C4-2B (cell line): ENCODE results near the gene OR1F1.

ENCODE experiments used
- H3K27ac ChIP-seq: fragments of 450-650 bp; 2 replicates; pipeline ENCODE4 v1.5.1; 2017
- CTCF ChIP-seq: fragments of 450-650 bp; conservative IDR thresholded peaks from 2 replicates; pipeline ENCODE4 v1.5.1; 2017; ENCODE audit warnings: mild to moderate bottlenecking
- ZFX ChIP-seq: fragments of 450-650 bp; IDR thresholded peaks from 2 replicates; pipeline ENCODE4 v1.6.1; 2017

The OR1F1 gene

GRCh38 chr16:3235856-3236669 lies 48.1 kb downstream of the OR1F1 start:
- H3K27ac ChIP-seq, result no peak overlapping the region
- no peak for TF ChIP-seq ZFX
- TF ChIP-seq CTCF, result no peak

DNA sequence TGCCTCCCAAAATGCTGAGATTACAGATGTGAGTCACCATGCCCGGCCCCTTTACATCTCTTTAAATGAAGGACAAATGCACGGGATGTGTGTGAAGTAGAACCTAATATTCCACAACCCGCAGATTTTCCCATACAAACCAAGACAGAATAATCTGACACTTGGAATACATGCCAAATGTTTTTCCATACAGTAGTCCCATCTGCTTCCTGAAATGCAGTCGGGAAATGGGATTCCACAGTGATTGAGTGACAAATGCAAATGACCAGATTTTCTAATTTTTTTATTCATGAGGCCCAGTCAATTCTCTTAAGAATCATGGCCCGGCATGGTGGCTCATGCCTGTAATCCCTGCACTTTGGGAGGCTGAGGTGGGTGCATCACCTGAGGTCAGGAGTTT lies 53.8 kb downstream of the OR1F1 start:
- no peak overlapping the region for H3K27ac ChIP-seq
- TF ChIP-seq CTCF (no peak), ZFX (no peak)

DNA sequence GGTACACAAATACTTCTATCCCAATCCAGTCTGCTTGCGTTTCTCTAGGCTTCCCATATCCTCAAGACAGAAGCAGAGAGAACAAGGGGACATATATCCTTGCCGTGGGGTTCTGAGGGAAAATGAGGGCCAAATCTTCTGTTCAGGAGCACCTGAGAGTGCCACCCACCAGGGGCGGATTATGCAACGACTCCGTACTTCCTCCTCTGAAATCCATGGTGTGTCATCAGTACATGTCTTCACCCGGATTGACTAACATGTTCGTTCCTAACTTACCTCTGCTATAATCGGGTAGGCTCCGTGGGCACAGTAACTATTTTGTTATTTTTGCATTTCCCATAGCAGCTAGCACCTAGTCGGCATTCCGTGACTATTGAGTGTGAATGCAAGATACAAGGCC lies 54.7 kb downstream of the OR1F1 start:
- TF ChIP-seq CTCF (no peak), ZFX (no peak)
- no peak overlapping the region for H3K27ac ChIP-seq

DNA sequence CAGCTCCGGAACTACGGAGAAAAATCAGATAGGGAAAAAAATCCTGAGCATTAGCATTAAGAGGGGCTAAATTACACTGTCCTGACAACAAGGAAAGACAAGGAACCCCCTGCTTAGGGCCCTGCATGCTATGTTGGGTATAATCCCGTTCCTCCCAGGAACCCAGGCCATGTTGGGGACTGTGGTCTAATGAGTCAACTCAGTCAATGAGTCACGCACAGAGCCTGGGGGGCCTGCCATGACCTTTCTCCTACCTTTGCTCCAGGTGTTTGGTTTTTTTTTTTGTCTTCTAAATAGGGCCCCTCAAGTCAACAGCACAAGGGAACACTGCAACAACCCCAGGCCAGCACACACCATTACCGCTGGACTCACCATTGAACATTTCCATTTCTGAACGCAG lies 55.9 kb downstream of the OR1F1 start:
- no peak for TF ChIP-seq ZFX
- no peak for TF ChIP-seq CTCF
- no peak overlapping the region for H3K27ac ChIP-seq

DNA sequence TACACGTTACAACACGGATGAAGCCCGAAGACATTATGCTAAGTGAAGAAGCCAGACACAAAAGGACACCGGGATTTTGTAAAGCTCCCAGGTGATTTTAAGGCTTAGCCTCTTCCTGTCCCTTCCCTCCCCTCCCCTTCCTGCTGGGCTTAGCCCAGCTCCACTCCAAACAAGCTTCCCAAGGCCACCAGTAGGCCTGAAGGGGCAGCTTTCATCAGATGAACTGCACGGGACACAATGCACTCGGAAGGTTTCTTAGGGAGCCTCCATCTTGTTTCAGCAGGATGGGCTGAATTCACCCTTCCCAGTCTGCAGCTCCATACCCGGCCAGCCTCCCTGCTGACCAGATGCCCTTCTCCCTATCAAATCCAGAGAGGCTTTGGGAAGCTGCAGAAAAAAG lies 58.0 kb downstream of the OR1F1 start:
- no peak overlapping the region for H3K27ac ChIP-seq
- no peak for TF ChIP-seq ZFX
- TF ChIP-seq CTCF, result no peak

DNA sequence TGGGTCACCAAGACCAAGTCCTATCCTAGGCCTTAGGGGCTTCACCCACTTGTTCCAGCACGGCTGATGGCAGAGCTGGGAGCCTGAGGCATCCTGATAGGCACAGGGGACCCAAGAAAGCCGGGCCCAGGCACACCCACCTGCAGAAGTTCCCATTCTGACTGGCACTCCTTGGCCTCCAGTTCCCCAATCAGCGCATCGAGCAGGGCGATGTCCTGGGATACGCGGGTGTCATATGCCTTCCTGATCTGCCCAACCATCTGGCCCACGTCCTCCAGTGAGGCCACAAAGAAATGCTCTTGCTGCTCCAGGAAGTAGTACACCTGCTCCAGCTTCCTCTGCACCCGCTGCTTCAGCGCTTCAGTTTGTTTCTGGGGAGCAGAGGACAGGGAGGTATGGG lies 58.9 kb downstream of the OR1F1 start:
- TF ChIP-seq CTCF (no peak), ZFX (no peak)
- no peak overlapping the region for H3K27ac ChIP-seq

DNA sequence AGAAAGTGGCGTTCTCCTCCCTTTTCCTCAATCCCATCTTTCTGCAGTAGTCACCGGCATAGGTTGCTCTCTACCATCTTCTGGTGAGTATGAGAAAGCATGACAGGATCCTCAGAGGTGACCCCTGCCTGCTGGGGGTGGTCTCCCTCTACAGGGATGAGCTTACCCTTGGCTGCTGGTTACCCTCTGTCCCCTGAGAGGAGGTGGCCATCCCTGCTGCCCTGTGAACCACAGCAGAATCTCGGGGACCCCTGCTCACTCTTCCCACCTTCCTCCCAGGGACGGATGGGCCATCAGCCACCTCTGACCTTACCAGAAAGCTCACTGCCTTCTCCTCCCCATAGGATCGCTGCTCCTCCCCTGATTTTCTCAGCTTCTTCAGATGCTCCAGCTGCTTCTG lies 60.6 kb downstream of the OR1F1 start:
- no peak for TF ChIP-seq ZFX
- no peak for TF ChIP-seq CTCF
- no peak overlapping the region for H3K27ac ChIP-seq
